Activated CD8-positive, alpha-beta T cell treated with anti-CD3 and anti-CD28 coated beads for 36 hours (primary cell): ENCODE data around the gene SND1. TPM values are rescaled to one million over a fixed set of nuclear protein-coding genes. Genes with fewer than 3 reads are reported as not detected.

Experiments used
- ATAC-seq: fragments of 200-7000 bp; cut with Tn5 transposase; one replicate; pipeline ENCODE4 v1.10.0; 2021; ENCODE audit warnings: mild to moderate bottlenecking, moderate library complexity
- CTCF ChIA-PET: fragments of 350-600 bp; sonication (Branson Sonifier 250); formaldehyde crosslinking; loops from one replicate; lab custom pipeline; 2021; ENCODE audit warnings: antibody characterized with exemption; lab: Charles Lee
- POLR2A ChIA-PET: fragments of 350-600 bp; sonication (Branson Sonifier 250); formaldehyde crosslinking; loops from one replicate; lab custom pipeline; 2021; ENCODE audit warnings: antibody characterized with exemption; lab: Charles Lee
- DNase-seq: peaks from one replicate; pipeline ENCODE4 v3.0.0-alpha.2; 2020
- H3K27ac Mint-ChIP-seq: one replicate; pipeline ENCODE4 v1.8.0; 2021; ENCODE audit warnings: mild to moderate bottlenecking, mixed read lengths
- H3K27me3 Mint-ChIP-seq: one replicate; pipeline ENCODE4 v1.8.0; 2021; ENCODE audit warnings: mixed read lengths
- H3K36me3 Mint-ChIP-seq: one replicate; pipeline ENCODE4 v1.8.0; 2021; ENCODE audit warnings: low read depth, mixed read lengths
- H3K4me1 Mint-ChIP-seq: one replicate; pipeline ENCODE4 v1.8.0; 2021; ENCODE audit warnings: low read depth, mixed read lengths
- H3K4me3 Mint-ChIP-seq: one replicate; pipeline ENCODE4 v1.8.0; 2021; ENCODE audit warnings: mild to moderate bottlenecking, moderate library complexity, mixed read lengths
- H3K9me3 Mint-ChIP-seq: one replicate; pipeline ENCODE4 v1.8.0; 2021; ENCODE audit warnings: mixed read lengths
- CTCF ChIP-seq: fragments of 200-600 bp; IDR thresholded peaks from one replicate; pipeline ENCODE4 v1.8.0; 2022; ENCODE audit warnings: antibody characterized with exemption, mild to moderate bottlenecking
- intact Hi-C: fragments of 100-400 bp; cut with micrococcal nuclease; formaldehyde crosslinking; loops from one replicate; pipeline ENCODE4 v1.10.0; 2022
- total RNA-seq, 2 experiments: library from RNA; stranded (reverse); gene quantifications; one replicate each; pipeline ENCODE4 v1.2.3, GENCODE V29; 2021

The SND1 gene
- total RNA-seq, 2 experiments from 2014 or later, result 206 to 208 TPM

DNA sequence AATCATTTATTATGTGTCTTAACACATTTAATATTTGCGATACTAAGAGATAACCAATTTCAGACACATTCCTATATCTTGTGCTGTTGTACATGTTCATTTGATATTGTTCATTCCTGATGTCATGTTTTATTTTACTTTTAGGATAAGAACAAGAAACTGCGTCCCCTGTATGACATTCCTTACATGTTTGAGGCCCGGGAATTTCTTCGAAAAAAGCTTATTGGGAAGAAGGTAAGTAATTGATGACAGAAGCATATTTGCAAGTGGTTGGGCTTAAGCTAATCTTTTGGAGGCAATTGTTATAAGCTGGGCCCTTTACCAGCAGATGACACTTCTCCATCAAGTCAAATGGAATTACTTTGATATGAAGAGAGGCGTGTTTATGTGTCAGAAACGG, 155.3 kb downstream of the SND1 start:
- no peak overlapping the region for H3K27ac Mint-ChIP-seq
- peaks cover 20% of the 10 kb centered on the region for H3K4me1 Mint-ChIP-seq
- POLR2A ChIA-PET, result no interaction called here
- H3K4me3 Mint-ChIP-seq, result no peak overlapping the region
- no peak for TF ChIP-seq CTCF
- no peaks in the 10 kb centered on the region for H3K27me3 Mint-ChIP-seq
- ATAC-seq, result no peak
- H3K36me3 Mint-ChIP-seq, result peaks cover 40% of the 10 kb centered on the region
- no peak for DNase-seq
- no peaks in the 10 kb centered on the region for H3K9me3 Mint-ChIP-seq
- intact Hi-C loops, result no loop called here
- CTCF ChIA-PET, result interaction anchor here (1.5 kb wide), 1 partner anchor 99 kb away, joined by 6 read pairs; no protein-coding TSS in a partner anchor

- ChIA-PET POLR2A (no interaction called here), CTCF (interaction anchor here (1.5 to 2.1 kb wide), 2 partner anchors 16 to 99 kb away, joined by 6 to 10 read pairs; no protein-coding TSS in a partner anchor)
- no peak overlapping the region for H3K4me3 Mint-ChIP-seq
- TF ChIP-seq CTCF, result no peak
- H3K4me1 Mint-ChIP-seq, result peaks cover 23% of the 10 kb centered on the region
- H3K27ac Mint-ChIP-seq, result no peak overlapping the region
- no peak for ATAC-seq
- peaks cover 43% of the 10 kb centered on the region for H3K36me3 Mint-ChIP-seq
- no peaks in the 10 kb centered on the region for H3K27me3 Mint-ChIP-seq
- intact Hi-C loops, result no loop called here
- no peak for DNase-seq
- no peaks in the 10 kb centered on the region for H3K9me3 Mint-ChIP-seq
These were observed 155.8 kb downstream of the SND1 start for GRCh38 chr7:127807829-127808228.

GRCh38 chr7:127809261-127809702, 157.3 kb downstream of the SND1 start:
- intact Hi-C loops, result no loop called here
- H3K9me3 Mint-ChIP-seq, result no peaks in the 10 kb centered on the region
- no peak overlapping the region for H3K27ac Mint-ChIP-seq
- peaks cover 43% of the 10 kb centered on the region for H3K36me3 Mint-ChIP-seq
- ChIA-PET CTCF (interaction anchor here (2.1 kb wide), 1 partner anchor 17 kb away, joined by 10 read pairs; no protein-coding TSS in a partner anchor), POLR2A (no interaction called here)
- DNase-seq (no peak), ATAC-seq (no peak)
- H3K4me1 Mint-ChIP-seq, result peaks cover 33% of the 10 kb centered on the region
- no peak overlapping the region for H3K4me3 Mint-ChIP-seq
- no peaks in the 10 kb centered on the region for H3K27me3 Mint-ChIP-seq
- TF ChIP-seq CTCF, result no peak

DNA sequence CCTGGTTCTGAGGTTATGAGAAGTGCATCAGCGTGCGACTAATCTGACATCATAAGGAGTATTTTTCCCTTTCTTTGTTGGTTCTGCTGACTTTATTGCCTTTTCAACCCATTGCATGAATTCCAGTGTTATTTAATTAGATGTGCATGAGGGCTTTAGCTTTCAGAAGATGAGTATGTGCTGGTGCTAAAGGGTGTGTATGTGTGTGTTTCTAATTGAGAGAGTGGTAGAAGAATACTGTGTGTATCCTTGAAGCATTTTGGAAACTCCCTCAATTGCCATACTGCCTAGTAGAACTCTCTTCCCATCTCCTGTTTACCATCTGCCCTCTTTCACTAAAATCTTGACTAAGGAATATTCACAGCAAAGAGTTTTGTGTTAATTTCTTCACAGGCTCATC, 158.1 kb downstream of the SND1 start:
- Mint-ChIP-seq H3K27me3 (no peaks in the 10 kb centered on the region), H3K27ac (no peak overlapping the region), H3K36me3 (peaks cover 43% of the 10 kb centered on the region), H3K4me3 (no peak overlapping the region), H3K9me3 (no peaks in the 10 kb centered on the region), H3K4me1 (peaks cover 34% of the 10 kb centered on the region)
- ATAC-seq, result no peak
- CTCF ChIA-PET, result interaction anchor here (1.1 to 2.1 kb wide), 2 partner anchors 18 kb away, joined by 5 to 10 read pairs; no protein-coding TSS in a partner anchor
- POLR2A ChIA-PET, result no interaction called here
- no peak for DNase-seq
- no peak for TF ChIP-seq CTCF
- intact Hi-C loops, result no loop called here

DNA sequence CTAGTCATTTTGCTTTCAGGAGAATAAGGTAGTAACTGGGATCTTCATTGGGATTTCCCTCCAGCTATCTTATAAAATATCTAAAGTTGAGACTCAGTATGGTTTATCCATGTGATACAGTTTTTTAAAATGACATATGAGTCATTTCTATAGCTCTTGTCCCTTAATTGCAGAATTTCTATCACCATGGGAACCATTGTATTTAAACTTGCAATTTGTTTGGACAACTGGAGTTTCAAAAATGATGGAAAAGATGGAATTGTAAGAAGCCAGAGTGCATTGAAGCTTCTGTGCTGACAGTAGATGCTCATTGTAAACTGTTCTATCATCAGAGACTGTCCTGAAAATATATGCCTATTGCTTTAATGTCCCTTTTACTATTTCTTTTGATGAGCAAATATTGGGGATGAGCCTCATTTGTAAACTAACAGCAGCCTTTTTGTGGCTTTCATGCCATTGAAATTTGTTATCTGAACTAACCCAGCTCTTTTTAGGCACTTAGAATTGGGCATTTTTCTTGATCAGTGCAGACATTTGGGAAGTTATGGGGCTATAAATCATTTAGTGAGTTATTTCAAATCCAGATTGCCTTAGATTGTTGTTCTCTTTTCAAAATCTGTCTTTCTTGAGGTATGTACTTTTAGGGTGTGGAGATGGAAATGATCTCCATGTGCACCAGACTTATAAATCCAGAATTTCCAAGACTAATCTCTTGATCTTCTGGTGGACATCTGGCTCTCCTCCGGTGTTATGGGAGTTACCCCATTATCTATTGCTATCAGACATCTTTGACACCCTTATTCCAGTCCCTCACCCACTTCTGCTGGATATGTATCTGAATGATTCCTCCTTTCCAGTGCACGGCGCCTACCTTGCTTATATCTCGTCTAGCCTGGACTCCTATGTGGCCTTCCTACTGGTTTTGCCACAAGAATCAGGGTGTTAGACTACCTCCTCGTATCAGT, 159.0 kb downstream of the SND1 start:
- peaks cover 35% of the 10 kb centered on the region for H3K4me1 Mint-ChIP-seq
- DNase-seq (no peak), ATAC-seq (no peak)
- ChIA-PET CTCF (interaction anchor here (1.1 kb wide), 1 partner anchor 19 kb away, joined by 5 read pairs; no protein-coding TSS in a partner anchor), POLR2A (interaction anchor here (0.6 kb wide), 1 partner anchor 45 kb away, joined by 4 read pairs; no protein-coding TSS in a partner anchor)
- intact Hi-C loops, result no loop called here
- no peak overlapping the region for H3K27ac Mint-ChIP-seq
- H3K9me3 Mint-ChIP-seq, result no peaks in the 10 kb centered on the region
- H3K36me3 Mint-ChIP-seq, result peaks cover 37% of the 10 kb centered on the region
- no peak overlapping the region for H3K4me3 Mint-ChIP-seq
- TF ChIP-seq CTCF, result no peak
- H3K27me3 Mint-ChIP-seq, result no peaks in the 10 kb centered on the region
